Stimulated activated CD4-positive, alpha-beta T cell treated with anti-CD3 and anti-CD28 coated beads, Interleukin-1b, Interleukin-23, amount 100 ng/mL, for 48 hours (primary cell): ENCODE measurements around the gene GOLGA6B.
"Not testable (repeated sequence)": the region's sequence is repeated elsewhere in the genome, so short reads cannot be mapped to it uniquely, and the experiment has no call there.

Source experiments
- DNase-seq: peaks from one replicate; pipeline ENCODE4 v3.0.0-alpha.2; 2020

Gene GOLGA6B

DNA sequence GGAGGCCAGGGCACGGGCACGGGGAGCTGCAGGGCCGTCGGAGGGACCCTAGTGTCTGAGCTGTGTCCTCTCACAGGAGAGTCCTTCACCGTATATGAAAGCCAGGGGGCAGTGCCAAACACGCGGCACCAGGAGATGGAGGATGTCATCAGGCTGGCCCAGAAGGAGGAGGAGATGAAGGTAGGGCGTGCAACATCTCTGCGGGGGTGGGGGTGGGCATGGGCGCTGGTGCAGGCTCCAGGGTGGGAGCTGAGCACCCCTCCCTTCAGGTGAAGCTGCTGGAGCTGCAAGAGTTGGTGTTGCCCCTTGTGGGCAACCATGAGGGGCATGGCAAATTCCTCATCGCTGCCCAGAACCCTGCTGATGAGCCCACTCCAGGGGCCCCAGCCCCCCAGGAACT is 11.2 kb downstream of the GOLGA6B start:
- DNase-seq: not testable (repeated sequence)

DNA sequence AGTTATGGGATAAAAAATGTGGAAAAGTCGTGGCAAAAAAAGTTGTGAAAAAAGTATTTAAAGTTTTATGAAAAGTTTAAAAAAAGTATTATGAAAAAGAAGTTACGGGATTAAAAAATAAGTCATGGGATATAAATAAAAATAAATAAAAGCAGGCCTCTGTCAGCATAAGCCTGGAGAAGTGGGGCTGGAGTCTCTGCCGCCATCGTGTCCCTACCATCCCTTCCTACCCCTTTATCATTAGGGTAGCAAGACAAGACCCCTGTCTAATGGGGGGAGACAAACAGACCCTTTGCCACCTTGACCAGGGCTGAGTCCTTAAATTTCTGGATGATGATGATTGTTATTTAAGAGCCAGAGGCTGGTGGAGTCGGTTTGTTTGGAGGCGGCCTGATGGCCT is 15.3 kb downstream of the GOLGA6B start:
- DNase-seq: not testable (repeated sequence)

DNA sequence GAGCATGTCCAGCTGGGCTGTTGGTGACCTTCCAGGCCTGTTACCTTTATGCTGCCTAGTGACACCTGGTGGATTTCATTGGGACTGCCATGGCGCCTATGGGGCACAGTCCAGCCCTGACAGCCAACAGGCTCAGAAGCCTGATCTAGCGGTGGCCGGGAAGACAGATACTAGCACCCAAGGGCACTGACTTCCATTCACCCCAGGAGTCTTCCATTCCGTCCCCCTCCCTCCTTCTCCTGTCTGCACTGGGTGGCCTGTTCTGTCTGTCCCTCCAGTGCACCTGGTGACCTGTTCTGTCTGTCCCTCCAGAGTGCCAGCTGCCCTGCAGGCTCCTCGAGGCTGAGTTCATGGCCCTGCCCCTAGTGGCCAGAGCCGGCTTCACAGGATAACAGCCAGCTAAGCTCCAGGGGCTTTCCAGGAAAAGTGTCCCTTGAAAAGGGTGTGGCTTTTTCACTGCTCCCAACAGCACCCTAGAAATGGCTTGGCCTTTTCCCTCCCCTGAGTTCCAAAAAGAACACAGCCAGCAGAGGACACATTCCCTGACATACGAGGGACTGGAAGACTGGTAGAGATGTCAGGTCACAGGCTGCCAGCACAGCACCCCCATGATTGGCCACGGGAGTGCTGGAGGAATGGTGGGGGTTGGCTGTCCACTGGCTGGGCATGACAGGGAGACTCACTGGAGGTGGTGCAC is 16.3 kb downstream of the GOLGA6B start:
- peak; percentile 74 for DNase-seq

DNA sequence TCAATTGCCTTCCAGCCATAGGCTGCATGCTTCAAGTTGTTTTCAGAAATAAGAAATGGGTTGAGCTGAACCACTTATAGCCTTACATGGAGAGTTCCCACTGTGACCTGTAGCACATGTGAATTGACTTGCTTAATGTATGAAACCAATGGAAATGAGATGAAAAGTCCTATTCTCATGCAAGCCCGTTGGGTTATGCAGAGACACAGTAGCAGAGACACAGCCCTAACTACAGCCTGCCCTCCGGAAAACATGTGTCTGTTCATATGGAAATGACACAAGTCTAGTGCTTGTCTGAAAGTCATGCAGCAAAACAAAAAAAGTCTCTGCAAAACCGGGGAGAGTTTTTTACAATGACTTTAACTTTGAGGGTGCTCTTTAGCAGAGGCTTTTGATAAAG is 17.0 kb downstream of the GOLGA6B start:
- no peak for DNase-seq

DNA sequence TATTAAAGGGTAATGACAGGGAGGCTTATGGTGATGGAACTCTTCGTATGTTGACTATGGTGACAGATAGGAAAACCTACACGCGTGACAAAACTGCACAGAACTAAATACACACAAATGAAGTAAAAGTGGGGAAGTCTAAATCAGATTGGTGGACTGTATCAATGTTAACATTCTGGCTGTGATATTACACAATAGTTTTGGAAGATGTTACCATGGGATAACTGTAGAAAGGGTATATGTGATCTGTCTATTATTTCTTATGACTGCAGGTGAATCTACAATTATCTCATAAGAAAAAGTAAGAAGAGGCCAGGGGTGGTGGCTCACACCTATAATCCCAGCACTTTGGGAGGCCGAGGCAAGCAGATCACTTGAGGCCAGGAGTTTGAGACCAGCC is 22.3 kb downstream of the GOLGA6B start:
- no peak for DNase-seq

DNA sequence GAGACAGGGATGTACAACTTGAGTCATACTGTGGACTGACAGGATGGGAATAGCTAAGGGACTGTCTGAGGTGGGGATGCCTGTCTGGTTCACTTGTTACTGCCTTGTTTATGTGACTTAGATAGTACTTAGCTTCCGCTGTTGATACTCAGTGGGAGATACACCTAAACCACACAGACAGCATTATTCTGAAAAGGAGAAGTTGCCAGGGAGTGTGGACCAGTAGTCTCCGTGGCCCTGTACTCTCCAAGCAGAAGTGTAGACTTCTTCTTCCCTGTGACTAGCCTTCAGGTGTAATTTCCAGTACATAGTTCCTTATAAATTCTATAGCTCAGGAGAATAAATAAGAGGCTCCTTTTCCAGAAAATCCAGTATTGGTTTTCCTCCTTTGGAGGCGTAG is 26.4 kb downstream of the GOLGA6B start:
- no peak for DNase-seq

DNA sequence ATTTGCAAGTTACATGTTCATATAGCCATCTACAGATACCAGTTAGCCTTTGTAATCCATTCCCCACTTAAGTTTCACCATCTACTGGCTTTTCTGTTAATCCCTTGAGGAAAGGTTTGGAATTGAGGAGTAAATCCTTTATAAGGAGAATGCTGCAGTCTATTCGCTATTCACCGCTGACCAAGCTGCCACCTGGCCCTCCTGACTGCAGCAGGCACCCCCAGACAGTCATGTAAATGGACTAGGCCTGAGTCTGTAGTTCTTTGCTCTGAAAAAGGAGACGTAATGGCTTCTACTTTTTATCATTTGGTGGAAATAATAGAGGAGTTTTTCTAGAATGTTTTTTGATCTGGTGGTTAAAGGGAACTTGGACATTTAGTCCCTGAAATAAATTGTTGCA is 28.3 kb downstream of the GOLGA6B start:
- DNase-seq: no peak

DNA sequence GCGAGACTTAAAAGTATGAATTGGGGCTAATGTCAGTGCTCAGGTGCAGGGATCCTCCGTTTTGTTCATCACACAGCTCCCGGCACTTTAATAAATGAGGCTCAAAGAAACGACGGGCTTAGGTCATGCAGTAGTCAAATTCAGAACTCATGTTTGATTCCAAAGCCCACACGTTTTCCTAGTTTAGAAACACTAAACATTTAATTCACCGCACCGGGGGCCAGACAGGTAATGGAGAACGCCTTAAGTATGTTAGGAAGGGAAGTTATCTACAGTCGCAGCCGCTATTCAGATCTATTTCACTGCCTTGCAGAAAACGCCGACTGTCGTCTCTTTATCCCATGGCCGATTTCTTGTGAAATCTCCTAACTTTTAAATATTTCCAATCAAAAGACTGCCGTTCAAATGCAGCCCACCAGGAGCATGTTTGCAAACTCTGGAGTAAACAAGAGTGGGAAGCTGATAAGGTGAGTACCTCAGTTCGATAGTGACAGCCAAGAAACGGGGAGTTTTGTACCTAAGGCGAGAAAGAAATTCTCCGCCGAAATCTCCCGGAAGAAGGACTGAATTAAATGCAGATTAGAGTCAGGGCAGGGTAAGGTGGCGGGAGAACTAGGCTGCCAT is 30.9 kb downstream of the GOLGA6B start:
- DNase-seq: no peak

DNA sequence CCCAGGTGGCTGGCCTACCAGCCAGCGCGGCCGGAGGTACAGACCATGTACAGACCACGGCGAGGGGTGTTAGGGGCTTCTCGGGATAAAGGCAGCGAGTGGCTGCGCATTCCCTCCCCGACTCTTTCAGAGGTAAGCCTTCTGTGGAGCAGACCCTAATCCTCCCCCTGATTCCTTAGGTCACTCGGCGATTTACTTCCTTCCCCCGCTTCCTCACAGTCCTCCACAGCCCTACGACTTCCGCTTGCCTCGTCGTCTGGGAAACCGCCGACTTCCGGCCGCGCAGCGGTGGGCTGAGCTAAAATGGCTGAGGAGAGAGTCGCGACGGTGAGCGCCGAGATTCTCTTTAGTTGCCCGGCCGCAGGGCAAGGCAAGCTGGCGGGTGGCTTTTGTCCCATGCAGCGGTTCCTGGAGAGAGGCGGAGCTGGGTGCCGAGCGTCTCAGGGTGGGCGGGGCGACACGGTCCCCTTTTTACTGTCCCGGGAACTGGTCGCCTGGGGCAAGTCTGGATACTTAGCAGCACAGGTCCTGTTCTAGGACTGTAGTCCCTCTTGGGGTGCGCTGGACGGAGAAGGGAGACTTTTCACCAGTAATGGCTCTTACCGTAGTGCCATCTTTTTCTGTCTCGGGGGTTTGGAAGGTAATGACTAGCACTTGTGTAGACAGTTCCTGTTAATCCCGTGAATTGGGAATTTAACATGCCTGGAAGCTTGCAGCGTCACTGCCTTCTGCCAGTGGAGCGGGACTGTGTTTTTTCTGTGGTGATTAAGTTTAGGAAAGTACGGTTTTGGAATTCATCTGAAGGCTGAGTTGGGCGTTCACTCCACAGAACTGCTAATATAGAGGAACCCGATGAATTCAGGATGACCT is 31.7 kb downstream of the GOLGA6B start, which contains the start of the genes BBS4 and HIGD2B:
BBS4 (plus strand) TSS at position 283 of the 870 bp plus-strand sequence; CDS start at position 304, 21 bp downstream.
HIGD2B (minus strand) TSS at position 258 of the 870 bp plus-strand sequence. CDS start 9,808 bp downstream, outside the sequence.
- peak; percentile 89 for DNase-seq

DNA sequence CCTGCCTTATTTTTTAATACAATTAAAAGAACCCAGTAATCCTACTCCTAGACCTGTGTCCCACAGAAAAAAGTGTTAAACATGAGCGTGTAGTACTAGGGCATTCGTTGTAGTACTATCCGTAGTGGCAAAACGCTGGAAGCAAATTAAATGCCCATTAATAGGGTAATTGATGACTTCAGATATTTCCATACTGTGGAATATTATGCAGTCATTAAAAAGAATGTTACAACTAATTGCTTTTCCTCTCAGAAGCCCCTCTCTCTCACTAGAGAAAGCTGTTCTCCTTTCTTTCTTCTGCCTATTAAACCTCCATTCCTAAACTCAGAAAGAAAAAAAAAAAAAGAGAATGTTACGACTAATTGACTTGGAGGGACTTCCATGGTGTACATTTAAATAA is 34.2 kb downstream of the GOLGA6B start:
- no peak for DNase-seq

DNA sequence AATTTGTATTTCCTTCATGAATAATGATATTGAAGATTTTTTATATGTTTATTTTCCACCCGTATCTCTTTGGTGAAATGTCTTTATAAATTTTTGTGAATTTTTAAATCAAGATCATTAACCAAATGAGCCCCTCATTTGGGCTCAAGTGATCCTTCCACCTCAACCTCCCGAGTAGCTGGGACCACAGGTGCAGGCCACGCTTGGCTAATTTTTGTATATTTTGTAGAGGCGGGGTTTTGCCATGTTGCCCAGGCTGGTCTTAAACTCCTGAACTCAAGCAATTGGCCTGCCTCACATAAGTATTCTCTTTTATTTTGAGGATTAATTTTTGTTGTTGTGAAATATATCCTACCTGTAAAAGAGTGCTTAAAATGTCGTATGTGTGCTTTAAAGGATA is 36.4 kb downstream of the GOLGA6B start:
- DNase-seq: no peak

DNA sequence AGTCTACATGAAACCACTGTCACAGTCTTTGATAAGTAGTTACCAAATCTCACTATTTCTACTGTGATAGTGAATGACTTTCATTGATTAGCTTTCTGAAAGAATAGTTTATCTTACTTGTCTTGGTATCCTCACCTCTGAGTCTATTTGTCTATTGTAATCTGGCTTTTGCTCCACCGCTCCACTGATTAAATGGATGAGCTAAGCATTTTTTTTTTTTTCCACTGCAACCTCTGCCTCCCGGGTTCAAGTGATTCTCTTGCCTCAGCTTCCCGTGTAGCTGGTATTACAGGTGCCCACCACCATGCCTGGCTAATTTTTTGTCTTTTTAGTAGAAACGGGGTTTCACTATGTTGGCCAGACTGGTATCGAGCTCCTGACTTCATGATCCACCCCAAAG is 44.4 kb downstream of the GOLGA6B start:
- DNase-seq: no peak

DNA sequence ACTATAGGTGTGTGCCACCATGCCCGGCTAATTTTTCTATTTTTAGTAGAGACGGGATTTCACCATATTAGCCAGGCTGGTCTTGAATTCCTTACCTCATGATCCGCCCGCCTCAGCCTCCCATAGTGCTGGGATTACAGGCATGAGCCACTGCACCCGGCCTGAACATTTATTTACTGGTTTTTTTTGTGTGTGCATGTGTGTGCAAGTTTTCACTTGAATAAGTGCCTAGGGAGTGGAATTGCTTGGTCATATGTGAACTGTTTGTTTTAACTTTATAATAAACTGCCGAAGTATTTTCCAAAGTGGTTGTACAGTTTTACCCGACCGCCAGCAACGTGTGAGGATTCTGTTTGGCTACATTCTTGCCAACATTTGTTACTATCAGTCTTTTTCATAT is 45.6 kb downstream of the GOLGA6B start:
- DNase-seq: no peak

DNA sequence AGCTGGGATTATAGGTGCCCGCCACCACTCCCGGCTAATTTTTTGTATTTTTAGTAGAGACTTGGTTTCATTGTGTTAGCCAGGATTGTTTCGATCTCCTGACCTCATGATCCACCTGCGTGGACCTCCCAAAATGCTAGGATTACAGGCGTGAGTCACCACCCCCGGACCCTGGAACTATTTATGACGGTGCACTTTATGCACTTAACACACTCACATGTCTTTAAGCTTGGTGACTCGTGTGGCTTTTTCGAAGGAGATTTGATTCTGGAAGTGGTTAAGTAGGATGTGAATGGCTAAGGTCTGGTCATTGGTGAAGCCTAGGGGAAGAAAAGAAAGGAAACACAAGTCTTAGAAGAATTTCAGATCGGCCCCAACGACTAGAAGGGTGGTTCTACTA is 51.8 kb downstream of the GOLGA6B start:
- DNase-seq: no peak

DNA sequence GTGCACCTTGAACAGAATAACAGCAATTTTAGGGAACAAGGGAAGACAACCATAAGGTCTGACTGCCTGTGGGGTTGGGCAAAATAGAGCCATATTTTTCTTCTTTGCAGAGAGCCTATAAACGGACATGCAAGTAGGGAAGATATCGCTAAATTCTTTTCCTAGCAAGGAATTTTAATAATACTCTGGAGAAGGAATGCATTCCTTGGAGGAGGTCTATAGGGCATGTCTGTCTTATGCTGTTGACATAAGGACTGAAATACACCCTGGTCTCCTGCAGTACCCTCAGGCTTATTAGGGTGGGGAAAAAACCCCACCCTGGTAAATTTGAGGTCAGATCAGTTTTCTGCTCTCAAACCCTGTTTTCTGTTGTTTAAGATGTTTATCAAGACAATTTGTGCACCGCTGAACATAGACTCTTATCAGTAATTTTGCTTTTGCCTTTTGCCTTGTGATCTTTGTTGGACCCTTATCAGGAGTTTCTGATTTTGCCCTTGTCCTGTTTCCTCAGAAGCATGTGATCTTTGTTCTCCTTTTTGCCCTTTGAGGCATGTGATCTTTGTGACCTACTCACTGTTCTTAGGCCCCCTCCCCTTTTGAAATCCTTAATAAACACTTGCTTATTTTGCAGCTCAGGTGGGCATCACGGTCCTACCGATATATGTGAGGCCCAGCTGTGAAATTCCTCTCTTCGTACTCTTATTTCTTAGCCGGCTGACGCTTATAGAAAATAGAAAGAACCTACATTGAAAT is 54.2 kb downstream of the GOLGA6B start:
- DNase-seq: not testable (repeated sequence)
